ENCODE data around the gene COL17A1.

- TF ChIP-seq CTCF (IDR thresholded peaks at IDR 0.05) (no peak), POLR2AphosphoS5 (IDR thresholded peaks at IDR 0.05) (no peak)
Measured at GRCh38 chr10:104035194-104036068, 50.2 kb downstream of the COL17A1 start.
